NCI-H345 (cell line): ENCODE results near the gene POLR1A.

Experiments used
- DNase-seq: peaks from one replicate; lab custom pipeline; 2025; lab: John Stamatoyannopoulos, UW

Gene POLR1A

DNA sequence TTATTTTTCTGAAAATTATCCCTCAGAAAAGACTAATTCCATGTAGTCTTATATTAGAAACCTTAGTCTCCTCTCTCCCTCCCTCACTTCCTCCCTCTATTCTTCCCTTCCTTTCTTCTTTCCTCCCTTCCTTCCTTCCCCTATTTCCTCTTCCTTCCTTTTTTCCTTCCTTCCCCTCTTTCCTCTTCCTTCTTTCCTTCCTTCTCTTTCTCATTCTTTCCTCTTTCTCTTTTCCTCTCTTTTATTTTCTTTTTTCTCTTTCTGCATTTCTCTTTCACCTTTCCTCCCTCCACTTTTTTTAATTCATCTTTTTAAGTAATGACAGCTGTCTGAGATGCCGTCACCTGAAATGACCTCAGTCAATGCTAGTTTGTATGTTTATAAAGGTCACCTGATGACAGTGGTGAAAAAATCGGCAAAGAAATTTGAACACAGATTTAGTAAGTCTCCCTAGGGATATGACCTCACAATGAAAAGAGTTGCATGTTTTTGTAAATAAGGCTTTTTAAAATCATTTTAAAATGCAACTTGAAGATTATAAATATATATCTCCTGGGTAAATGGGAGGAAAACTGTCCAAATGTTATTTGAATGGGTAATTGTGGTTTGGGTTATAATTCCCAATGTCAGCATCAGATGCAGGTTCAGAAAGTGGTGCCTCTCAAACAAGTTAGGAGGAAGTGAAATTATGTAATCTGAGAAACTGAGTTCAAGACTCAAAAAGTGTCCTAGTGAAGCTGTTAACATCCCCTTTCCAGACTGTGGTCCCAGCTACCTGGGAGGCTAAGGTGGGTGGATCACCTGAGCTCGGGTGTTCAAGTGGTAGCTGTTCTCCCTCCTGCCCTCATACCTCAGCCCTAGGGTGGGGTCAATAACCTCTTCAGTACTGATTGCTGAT lies 126.6 kb downstream of the POLR1A start:
- DNase-seq: no peak

DNA sequence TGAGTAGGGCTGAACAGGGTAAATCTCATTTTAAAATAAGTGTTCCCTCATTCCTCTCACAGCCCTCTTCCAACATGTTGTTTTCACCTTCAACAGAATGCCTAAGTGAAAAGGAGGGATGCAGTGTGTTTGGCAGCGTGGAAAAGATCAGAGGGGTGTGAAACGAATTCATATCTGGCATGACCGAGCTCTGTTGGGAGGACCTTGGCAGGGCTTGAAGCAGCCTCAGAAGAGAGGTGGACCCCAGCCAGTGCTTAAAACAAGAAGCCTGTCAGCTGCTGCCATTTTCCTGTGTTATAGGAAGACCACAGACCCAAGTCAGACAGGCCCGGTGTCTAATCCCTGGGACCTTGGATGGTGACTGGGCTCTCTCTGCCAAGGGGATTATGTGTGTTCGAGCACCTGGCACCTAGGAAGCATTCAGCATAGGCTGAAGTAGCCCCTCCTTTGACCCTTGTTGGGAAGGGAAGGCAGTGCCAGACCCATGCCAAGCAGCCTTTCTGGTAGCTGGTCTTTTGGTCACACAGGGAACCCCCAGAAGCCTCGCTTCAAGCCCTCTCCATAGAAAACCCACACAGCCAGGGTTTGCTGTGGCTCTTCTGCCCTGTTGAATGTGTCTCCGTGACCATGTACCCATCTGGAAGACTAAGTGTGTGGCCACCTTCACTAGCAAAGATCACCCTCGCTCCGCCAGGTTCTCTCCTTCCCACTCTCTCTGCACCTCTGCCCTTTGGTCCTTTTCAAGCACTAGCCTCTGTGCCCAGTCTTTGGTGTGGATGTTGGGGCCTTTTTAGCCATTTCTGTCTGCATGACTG lies 129.4 kb downstream of the POLR1A start:
- no peak for DNase-seq

GRCh38 chr2:85975581-85975980 lies 130.1 kb downstream of the POLR1A start:
- no peak for DNase-seq

DNA sequence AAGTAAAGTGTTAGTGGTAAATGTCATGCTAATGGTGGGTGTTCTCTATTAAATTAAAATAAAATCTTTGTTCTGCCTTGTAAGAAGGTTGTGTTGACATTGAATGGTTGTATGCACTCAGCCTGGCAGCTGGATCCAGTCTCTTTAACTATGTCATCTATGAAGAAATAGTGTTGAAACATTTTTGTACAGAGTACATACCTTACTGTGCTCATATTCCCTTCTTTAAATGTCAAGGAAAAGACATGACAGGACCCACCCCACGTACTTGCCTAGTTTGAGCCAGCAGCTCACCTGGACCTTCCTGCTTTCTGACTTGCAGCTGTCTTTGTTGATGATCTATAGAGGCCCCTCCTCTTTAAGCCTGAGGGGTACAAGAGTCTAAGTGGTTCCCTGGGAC lies 131.3 kb downstream of the POLR1A start:
- DNase-seq: no peak

- DNase-seq: no peak
These were observed 133.3 kb downstream of the POLR1A start for GRCh38 chr2:85972355-85972754.

DNA sequence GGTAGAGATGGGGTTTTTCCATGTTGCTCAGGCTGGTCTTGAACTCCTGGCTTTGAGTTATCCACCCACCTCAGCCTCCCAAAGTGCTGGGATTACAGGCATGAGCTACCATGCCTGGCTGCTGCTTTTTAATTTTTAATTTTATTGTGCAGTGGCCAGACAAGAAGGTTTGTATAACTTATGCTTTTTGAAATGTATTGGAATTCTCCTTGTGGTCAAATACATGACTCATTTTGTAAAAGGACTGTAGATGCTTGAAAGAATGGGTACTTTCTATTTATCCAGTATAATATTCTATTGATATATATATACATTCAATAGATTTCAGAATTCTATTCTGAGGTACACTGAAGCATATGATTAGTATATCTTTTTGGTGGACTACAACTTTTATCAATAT lies 134.3 kb downstream of the POLR1A start:
- no peak for DNase-seq
